ENCODE results near the gene PSTPIP2. TPM values are rescaled to one million over a fixed set of nuclear protein-coding genes. Genes with fewer than 3 reads are reported as not detected.

The PSTPIP2 gene
- total and polyA plus RNA-seq, 2 of the 4 experiments (the other 2 are of a cell fraction), result 10.4 to 12.4 TPM

DNA sequence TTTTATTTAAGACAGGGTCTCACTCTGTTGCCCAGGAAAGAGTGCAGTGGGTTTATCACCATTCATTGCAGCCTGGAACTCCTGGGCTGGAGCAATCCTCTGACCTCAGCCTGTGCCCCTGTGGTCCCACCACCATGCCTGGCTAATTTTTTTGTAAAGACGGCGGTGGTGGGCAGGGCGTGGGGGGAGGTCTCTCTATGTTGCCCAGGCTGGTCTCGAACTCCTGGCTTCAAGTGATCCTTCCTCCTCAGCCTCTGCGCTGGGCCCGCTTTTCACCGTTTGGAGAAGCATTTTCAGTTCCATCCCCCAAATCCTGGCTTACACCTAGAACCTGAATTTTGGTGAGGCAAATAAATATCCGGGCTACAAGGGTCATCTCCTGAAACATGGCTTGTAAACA is 27.4 kb upstream of the PSTPIP2 start:
- in situ Hi-C loops (cut with MboI; ENCODE audit: low sequenced_read_pairs), result no loop called here
- no peak overlapping the region for H3K23ac ChIP-seq (ENCODE audit: low read depth, low read length)

More for the DNA sequence above, 27.4 kb upstream of the PSTPIP2 start:
- Histone ChIP-seq H2AK9ac (replicated peaks; ENCODE audit: low read depth, low read length, poor library complexity) (peak overlapping the region; percentile 66), H2BK5ac (ENCODE audit: low read depth, low read length, poor library complexity, severe bottlenecking) (no peak overlapping the region), H3K9ac (ENCODE audit: low read depth, low read length) (no peak overlapping the region), H3K4me1 (ENCODE audit: control insufficient read depth, insufficient read depth, low read length) (peaks cover 3% of the 10 kb centered on the region), H3K79me1 (ENCODE audit: low read depth in 1 of 2, low read length in 2 of 2) (peaks cover 4 to 15% of the 10 kb centered on the region in 2 experiments), H4K20me1 (ENCODE audit: insufficient read depth, low read length) (peaks cover 24% of the 10 kb centered on the region), H4K5ac (ENCODE audit: low read depth, low read length) (no peak overlapping the region), H2BK20ac (ENCODE audit: low read depth, low read length) (no peak overlapping the region), H2BK15ac (ENCODE audit: low read depth, low read length) (no peak overlapping the region), H3K14ac (replicated peaks; ENCODE audit: low read depth, low read length) (no peak overlapping the region), H4K91ac (ENCODE audit: insufficient read depth, low read depth, low read length) (no peak overlapping the region), H2AFZ (replicated peaks; ENCODE audit: low read length, poor library complexity) (no peak overlapping the region), H4K8ac (ENCODE audit: low read depth in 2 of 2, low read length in 2 of 2) (peak overlapping the region in 1 of 2 experiments; percentile 98; a peak in 1 of 4 replicates), H3K4ac (ENCODE audit: low read depth, low read length) (no peak overlapping the region), H3K4me3 (ENCODE audit: insufficient read depth, low read depth, low read length) (no peak overlapping the region), H3K4me2 (ENCODE audit: low read depth, low read length) (no peak overlapping the region), H3K9me3 (ENCODE audit: control insufficient read depth, insufficient read depth, low read length) (no peaks in the 10 kb centered on the region), H2AK5ac (ENCODE audit: low read depth, low read length) (no peak overlapping the region), H3K18ac (ENCODE audit: low read depth, low read length) (no peak overlapping the region), H3K9me1 (ENCODE audit: insufficient read depth, low read length) (0 out of 2 replicates have a peak, but pooled peaks cover 3% of the 10 kb centered on the region), H3K56ac (ENCODE audit: extremely low read depth, insufficient read depth, low read length) (no peak overlapping the region), H3K36me3 (ENCODE audit: control insufficient read depth, insufficient read depth, low read length) (0 out of 2 replicates have a peak, but pooled peaks cover 2% of the 10 kb centered on the region), H3K27me3 (ENCODE audit: control insufficient read depth, insufficient read depth, low read length) (no peaks in the 10 kb centered on the region), H3K27ac (ENCODE audit: insufficient read depth, low read length) (no peak overlapping the region), H2BK120ac (ENCODE audit: low read depth, low read length) (no peak overlapping the region)
- ChIA-PET POLR2A (ENCODE audit: unreplicated experiment) (no interaction called here), CTCF (no interaction called here)
- WGBS, 2 experiments (ENCODE audit: extremely low coverage in 2 of 2, insufficient read length in 1 of 2), result 100% methylated on average over 4 of the region's 8 CpGs; no CpG with 5 or more reads in 1 of the 2 experiments
- dilution Hi-C loops (cut with HindIII; ENCODE audit: low sequenced_read_pairs, unreplicated experiment) (no loop called here), intact Hi-C loops (cut with micrococcal nuclease) (no loop called here)
- TF ChIP-seq NFE2L2 (IDR thresholded peaks at IDR 0.05; ENCODE audit: low read depth, low read length), result no peak
- TF ChIP-seq CHD1 (IDR thresholded peaks at IDR 0.05; ENCODE audit: low read depth, low read length), result no peak
- no peak for TF ChIP-seq CEBPB (IDR thresholded peaks at IDR 0.05; ENCODE audit: low read depth, low read length)
- TF ChIP-seq RAD21 (IDR thresholded peaks at IDR 0.05; ENCODE audit: low read length), result no peak
- no peak for TF ChIP-seq MAZ (IDR thresholded peaks at IDR 0.05; ENCODE audit: borderline replicate concordance, low read depth, low read length)
- no peak for TF ChIP-seq BHLHE40 (IDR thresholded peaks at IDR 0.05; ENCODE audit: low read depth, low read length)
- no peak for TF ChIP-seq RFX5 (IDR thresholded peaks at IDR 0.05; ENCODE audit: low read depth, low read length)
- TF ChIP-seq RCOR1 (IDR thresholded peaks at IDR 0.05; ENCODE audit: insufficient replicate concordance, low read length), result no peak
- TF ChIP-seq CTCF (conservative IDR thresholded peaks at IDR 0.05; ENCODE audit: low read depth, low read length), result no peak
- TF ChIP-seq MAFK (IDR thresholded peaks at IDR 0.05; ENCODE audit: low read depth, low read length), result no peak
- TF ChIP-seq, protein P1, sequence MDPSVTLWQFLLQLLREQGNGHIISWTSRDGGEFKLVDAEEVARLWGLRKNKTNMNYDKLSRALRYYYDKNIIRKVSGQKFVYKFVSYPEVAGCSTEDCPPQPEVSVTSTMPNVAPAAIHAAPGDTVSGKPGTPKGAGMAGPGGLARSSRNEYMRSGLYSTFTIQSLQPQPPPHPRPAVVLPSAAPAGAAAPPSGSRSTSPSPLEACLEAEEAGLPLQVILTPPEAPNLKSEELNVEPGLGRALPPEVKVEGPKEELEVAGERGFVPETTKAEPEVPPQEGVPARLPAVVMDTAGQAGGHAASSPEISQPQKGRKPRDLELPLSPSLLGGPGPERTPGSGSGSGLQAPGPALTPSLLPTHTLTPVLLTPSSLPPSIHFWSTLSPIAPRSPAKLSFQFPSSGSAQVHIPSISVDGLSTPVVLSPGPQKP (IDR thresholded peaks at IDR 0.05; ENCODE audit: borderline replicate concordance, low read depth, low read length), result no peak
- TF ChIP-seq POLR2A (IDR thresholded peaks at IDR 0.05; ENCODE audit: low read depth, low read length), result no peak
- no peak for TF ChIP-seq MXI1 (IDR thresholded peaks at IDR 0.05; ENCODE audit: borderline replicate concordance, low read depth, low read length)
- no peak for TF ChIP-seq SMC3 (IDR thresholded peaks at IDR 0.05; ENCODE audit: low read depth, low read length)
- TF ChIP-seq USF2 (IDR thresholded peaks at IDR 0.05; ENCODE audit: low read depth, low read length), result no peak
- TF ChIP-seq FOS (IDR thresholded peaks at IDR 0.05; ENCODE audit: low read depth, low read length), result no peak
- no TSS peak for BruUV-seq (replicated peaks)
- DNase-seq (no peak), ATAC-seq (ENCODE audit: low read depth) (no peak)

Data from IMR-90 (cell line).